Measurements from ENCODE around the gene AFF3. TPM values are rescaled to one million over a fixed set of nuclear protein-coding genes. Genes with fewer than 3 reads are reported as not detected.
"Not testable (repeated sequence)": the region's sequence is repeated elsewhere in the genome, so short reads cannot be mapped to it uniquely, and the experiment has no call there.

AFF3 gene
- total RNA-seq, 4 donors from 2014 or later: 5.3 to 216 (median 12.5) TPM

DNA sequence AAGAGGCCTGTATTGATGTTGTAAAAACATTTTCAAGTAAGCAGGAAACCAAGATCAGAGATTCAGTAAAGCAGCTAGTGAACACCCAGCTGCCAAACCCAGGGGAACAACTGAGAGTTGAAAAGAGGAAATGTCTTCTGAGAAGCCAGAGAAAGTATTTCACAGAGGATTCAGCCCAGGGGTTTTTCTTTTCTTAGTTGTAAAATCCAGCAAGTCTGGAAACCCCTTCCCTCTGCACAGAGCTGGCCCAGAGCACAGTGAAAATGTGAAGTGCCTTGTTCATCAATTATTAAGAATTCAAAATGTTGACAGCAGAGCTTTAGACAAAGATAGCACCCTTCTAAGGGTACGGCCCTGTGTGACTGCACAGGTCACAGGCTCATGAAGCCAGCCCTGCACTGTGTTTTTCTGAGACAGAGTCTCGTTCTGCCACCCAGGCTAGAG, 28.4 kb downstream of the AFF3 start:
- Histone ChIP-seq H3K27me3 (no peaks in the 10 kb centered on the region), H3K4me1 (peaks cover 0 to 15% (median 0%) of the 10 kb centered on the region in 4 donors), H3K27ac (peak overlapping the region in 3 of 4 donors; percentile 15 to 73 (median 49)), H3K9me3 (no peaks in the 10 kb centered on the region), H3K4me3 (no peak overlapping the region), H3K36me3 (no peaks in the 10 kb centered on the region)
- no peak for TF ChIP-seq POLR2A (IDR thresholded peaks at IDR 0.05)
- no peak for TF ChIP-seq CTCF (IDR thresholded peaks at IDR 0.05)
- peak in 1 of 3 donors; percentile 55 for DNase-seq

DNA sequence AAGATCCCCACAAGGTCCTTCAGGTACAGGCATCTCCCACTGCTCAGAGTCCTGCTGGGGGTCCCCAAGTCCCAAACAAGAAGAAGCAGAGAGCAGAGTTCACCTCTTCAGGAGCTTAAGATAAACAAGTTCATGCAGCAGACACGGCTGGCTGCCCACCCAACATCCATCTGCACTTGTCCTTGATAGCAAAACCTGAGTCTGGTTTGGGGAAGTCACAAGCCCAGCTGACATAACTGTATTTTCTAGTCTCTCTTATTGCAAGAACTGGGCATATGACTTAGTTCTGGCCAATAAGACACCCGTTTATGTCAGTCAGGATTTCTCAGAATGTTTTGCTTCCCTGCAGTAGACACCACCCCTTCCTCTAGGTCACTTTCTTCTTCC, 31.8 kb downstream of the AFF3 start:
- H3K27ac ChIP-seq: peak overlapping the region in 2 of 4 donors; percentile 48 to 77
- no peak for TF ChIP-seq CTCF (IDR thresholded peaks at IDR 0.05)
- TF ChIP-seq POLR2A (IDR thresholded peaks at IDR 0.05): no peak
- no peaks in the 10 kb centered on the region for H3K27me3 ChIP-seq
- H3K4me1 ChIP-seq: peaks cover 0 to 18% (median 4%) of the 10 kb centered on the region in 4 donors
- H3K36me3 ChIP-seq: no peaks in the 10 kb centered on the region
- H3K9me3 ChIP-seq: no peaks in the 10 kb centered on the region
- peak in 2 of 3 donors; percentile 85 to 88 for DNase-seq
- no peak overlapping the region for H3K4me3 ChIP-seq

DNA sequence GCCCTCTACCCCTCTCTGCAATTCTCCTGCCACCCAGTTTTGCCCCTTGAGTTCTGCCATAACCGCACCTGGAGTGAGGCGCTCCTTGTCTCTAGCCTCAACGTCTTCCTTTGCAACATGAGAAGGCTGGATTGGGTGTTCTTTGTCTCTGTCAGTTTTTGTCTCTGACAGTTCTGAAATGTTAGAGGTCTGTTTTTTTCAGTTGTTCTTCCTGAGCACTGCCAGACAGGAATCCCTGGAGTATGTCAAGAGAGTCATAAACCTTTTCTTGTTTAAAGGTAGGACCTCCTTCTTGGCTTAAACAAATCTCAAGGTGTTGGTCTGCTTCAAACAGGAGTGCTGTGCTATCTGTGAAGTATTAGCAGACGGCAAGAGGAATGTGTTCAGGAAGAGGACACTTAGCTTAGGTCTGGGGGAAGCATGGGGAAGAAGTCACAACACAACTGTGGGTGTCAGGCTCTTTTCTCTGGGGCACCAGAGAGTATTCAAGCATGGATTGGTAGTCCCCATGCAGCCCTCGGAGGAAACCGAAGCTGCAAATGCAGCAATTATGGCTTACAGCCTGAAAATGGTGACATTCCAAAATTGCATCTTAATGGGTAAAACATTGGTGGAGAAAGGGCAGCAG, 32.3 kb downstream of the AFF3 start:
- peak in 2 of 3 donors; percentile 47 to 52 for DNase-seq
- TF ChIP-seq POLR2A (IDR thresholded peaks at IDR 0.05) (no peak), CTCF (IDR thresholded peaks at IDR 0.05) (no peak)
- Histone ChIP-seq H3K4me1 (peaks cover 0 to 18% (median 4%) of the 10 kb centered on the region in 4 donors), H3K4me3 (no peak overlapping the region), H3K27me3 (no peaks in the 10 kb centered on the region), H3K27ac (peak overlapping the region in 2 of 4 donors; percentile 48 to 77), H3K36me3 (no peaks in the 10 kb centered on the region), H3K9me3 (no peaks in the 10 kb centered on the region)

- H3K9me3 ChIP-seq, H3K27me3 ChIP-seq, DNase-seq, H3K36me3 ChIP-seq, H3K4me3 ChIP-seq, H3K27ac ChIP-seq: not testable (repeated sequence)
- H3K4me1 ChIP-seq: peaks cover 0 to 18% (median 4%) of the 10 kb centered on the region in 4 donors
Observed at GRCh38 chr2:100108648-100109020, 33.8 kb downstream of the AFF3 start.

DNA sequence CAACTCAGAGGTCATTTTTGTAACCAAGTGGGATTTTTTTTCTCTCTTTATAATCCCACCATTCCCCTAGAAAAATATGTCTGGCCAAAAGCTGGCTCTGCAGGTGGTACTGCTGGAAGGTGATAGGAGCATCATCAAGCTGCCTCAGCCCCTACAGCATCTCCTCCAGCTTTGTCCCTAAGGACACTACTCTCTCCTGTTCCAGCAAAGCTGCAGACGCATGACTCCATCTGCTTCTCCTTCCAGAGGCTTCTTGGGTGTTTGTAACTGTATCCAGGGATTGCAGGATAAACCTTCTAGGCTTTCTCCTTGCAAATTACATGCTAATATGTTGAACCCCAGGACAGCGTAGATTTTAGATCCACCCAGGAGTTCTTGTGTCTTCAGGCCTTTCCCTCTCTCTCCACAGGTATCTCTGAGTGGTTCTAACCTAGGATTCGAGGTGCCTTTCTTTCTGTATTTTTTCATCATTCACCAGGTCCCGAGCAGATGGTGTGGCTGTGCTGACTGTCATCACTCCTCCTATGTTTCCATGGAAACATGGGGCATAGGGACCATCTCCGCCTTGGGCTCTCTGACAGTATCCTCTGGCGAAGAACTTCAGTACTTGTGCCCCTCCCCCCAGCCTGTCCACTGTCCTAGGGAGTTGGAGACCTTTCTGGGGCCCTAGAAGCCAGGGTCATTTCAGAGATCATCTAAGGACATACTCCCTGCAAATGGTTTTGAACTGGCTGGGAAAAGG, 34.3 kb downstream of the AFF3 start:
- DNase-seq: no peak
- no peak overlapping the region for H3K27ac ChIP-seq
- H3K4me1 ChIP-seq: peaks cover 0 to 12% (median 4%) of the 10 kb centered on the region in 4 donors
- H3K27me3 ChIP-seq: no peaks in the 10 kb centered on the region
- no peak overlapping the region for H3K4me3 ChIP-seq
- H3K36me3 ChIP-seq: no peaks in the 10 kb centered on the region
- no peaks in the 10 kb centered on the region for H3K9me3 ChIP-seq
- TF ChIP-seq POLR2A (IDR thresholded peaks at IDR 0.05) (no peak), CTCF (IDR thresholded peaks at IDR 0.05) (no peak)

GRCh38 chr2:100107440-100107839, 35.0 kb downstream of the AFF3 start:
- Histone ChIP-seq H3K4me1 (peaks cover 0 to 8% (median 4%) of the 10 kb centered on the region in 4 donors), H3K27me3 (no peaks in the 10 kb centered on the region), H3K9me3 (no peaks in the 10 kb centered on the region), H3K4me3 (no peak overlapping the region), H3K36me3 (no peaks in the 10 kb centered on the region), H3K27ac (peak overlapping the region in 1 of 4 donors; percentile 71)
- TF ChIP-seq CTCF (IDR thresholded peaks at IDR 0.05) (no peak), POLR2A (IDR thresholded peaks at IDR 0.05) (no peak)
- DNase-seq: no peak
